Measurements from ENCODE around the gene PECR. TPM values are rescaled to one million over a fixed set of nuclear protein-coding genes. Genes with fewer than 3 reads are reported as not detected.

PECR gene
- total RNA-seq, 1 experiment from 2014 or later = 16.3 TPM

DNA sequence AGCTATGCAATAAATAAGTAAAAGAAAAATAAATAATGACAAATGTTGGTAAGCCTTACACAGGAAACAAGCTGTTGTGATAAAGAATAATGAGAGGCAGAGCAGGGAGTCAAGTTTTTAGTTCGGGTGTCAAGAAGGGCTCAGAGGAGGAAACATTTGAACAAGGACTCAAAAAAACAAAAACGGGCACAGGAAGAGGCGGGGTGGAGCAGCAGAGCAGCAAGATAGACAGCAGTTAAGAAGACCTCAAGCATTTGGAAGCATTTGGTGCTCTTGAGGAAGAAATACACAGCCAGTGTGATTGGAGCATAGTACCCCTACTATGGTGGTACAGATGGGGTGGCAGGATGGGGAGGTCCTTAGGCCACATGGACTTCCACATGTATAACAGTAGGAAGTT, 2.9 kb upstream of the PECR start:
- Histone ChIP-seq H3K36me3 (ENCODE audit: control insufficient read depth in 1 of 2, insufficient read depth in 2 of 2, low read length in 2 of 2) (no peaks in the 10 kb centered on the region), H3K9me2 (ENCODE audit: insufficient read depth) (no peaks in the 10 kb centered on the region), H2AFZ (ENCODE audit: low read depth, low read length, poor library complexity, severe bottlenecking) (no peak overlapping the region), H3K79me2 (ENCODE audit: insufficient read depth, low read length) (no peaks in the 10 kb centered on the region; the same call in 1 of the 2 replicates), H3K9me3 (ENCODE audit: control insufficient read depth in 1 of 2, insufficient read depth in 1 of 2, low read depth in 1 of 2, low read length in 2 of 2) (no peaks in the 10 kb centered on the region), H4K20me1 (ENCODE audit: insufficient read depth) (no peaks in the 10 kb centered on the region), H3K4me2 (ENCODE audit: low read length) (no peak overlapping the region), H3K9ac (ENCODE audit: low read length) (no peak overlapping the region), H3K27me3 (ENCODE audit: insufficient read depth, low read length) (no peaks in the 10 kb centered on the region), H3K27ac (ENCODE audit: low read depth, low read length) (no peak overlapping the region), H3K4me3 (replicated peaks in 1 of 2; ENCODE audit: low read depth in 1 of 2, low read length in 2 of 2) (no peak overlapping the region), H3K4me1 (ENCODE audit: control insufficient read depth in 1 of 2, insufficient read depth in 2 of 2, low read length in 2 of 2) (peaks cover 4 to 13% of the 10 kb centered on the region in 2 experiments; a peak in 3 of 4 replicates)
- ChIA-PET RAD21 (ENCODE audit: low non-redundant PET in 1 of 2, low total read pairs in 2 of 2, uncharacterized antibody in 2 of 2, unreplicated experiment in 2 of 2) (no interaction called here), CTCF (interaction anchor here (1.6 kb wide), 1 partner anchor 24 kb away, joined by 4 read pairs; the partner anchor contains the start of gene XRCC5), POLR2A (no interaction called here)
- ATAC-seq (no peak), DNase-seq (ENCODE audit: low read depth, low spot score) (no peak)
- intact Hi-C loops (cut with micrococcal nuclease) = no loop called here
- TF ChIP-seq EGR1 (IDR thresholded peaks at IDR 0.05; ENCODE audit: low read depth) (no peak), RAD21 (IDR thresholded peaks at IDR 0.05; ENCODE audit: low read depth) (no peak), CEBPB (IDR thresholded peaks at IDR 0.05; ENCODE audit: low read depth) (no peak), YY1 (IDR thresholded peaks at IDR 0.05; ENCODE audit: extremely low read depth, insufficient replicate concordance, low read depth, low read length) (no peak), CBX3 (IDR thresholded peaks at IDR 0.05; ENCODE audit: low read depth) (no peak), POLR2AphosphoS5 (IDR thresholded peaks at IDR 0.05; ENCODE audit: low read depth, low read length) (no peak), ZNF274 (IDR thresholded peaks at IDR 0.05; ENCODE audit: low read depth, low read length) (no peak), TCF7L2 (IDR thresholded peaks at IDR 0.05; ENCODE audit: borderline replicate concordance, extremely low read depth, insufficient read depth, insufficient read length) (no peak)
- TF ChIP-seq, protein P1, sequence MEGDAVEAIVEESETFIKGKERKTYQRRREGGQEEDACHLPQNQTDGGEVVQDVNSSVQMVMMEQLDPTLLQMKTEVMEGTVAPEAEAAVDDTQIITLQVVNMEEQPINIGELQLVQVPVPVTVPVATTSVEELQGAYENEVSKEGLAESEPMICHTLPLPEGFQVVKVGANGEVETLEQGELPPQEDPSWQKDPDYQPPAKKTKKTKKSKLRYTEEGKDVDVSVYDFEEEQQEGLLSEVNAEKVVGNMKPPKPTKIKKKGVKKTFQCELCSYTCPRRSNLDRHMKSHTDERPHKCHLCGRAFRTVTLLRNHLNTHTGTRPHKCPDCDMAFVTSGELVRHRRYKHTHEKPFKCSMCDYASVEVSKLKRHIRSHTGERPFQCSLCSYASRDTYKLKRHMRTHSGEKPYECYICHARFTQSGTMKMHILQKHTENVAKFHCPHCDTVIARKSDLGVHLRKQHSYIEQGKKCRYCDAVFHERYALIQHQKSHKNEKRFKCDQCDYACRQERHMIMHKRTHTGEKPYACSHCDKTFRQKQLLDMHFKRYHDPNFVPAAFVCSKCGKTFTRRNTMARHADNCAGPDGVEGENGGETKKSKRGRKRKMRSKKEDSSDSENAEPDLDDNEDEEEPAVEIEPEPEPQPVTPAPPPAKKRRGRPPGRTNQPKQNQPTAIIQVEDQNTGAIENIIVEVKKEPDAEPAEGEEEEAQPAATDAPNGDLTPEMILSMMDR (IDR thresholded peaks at IDR 0.05 in 2 of 3, conservative IDR thresholded peaks at IDR 0.05 in 1 of 3; ENCODE audit: borderline replicate concordance in 1 of 3, insufficient read depth in 1 of 3, low read depth in 2 of 3, low read length in 2 of 3) = no peak
- no TSS peak for BruUV-seq (replicated peaks)
